Right cardiac atrium (tissue), 5 donors: ENCODE measurements around the gene PTH1R. TPM values are rescaled to one million over a fixed set of nuclear protein-coding genes. Genes with fewer than 3 reads are reported as not detected.

Experiments used
- ATAC-seq, 2 donors: fragments of 200-7000 bp; cut with Tn5 transposase; one replicate each; pipeline versions ENCODE4 v1.8.0 to v1.9.1; 2020; ENCODE audit warnings: moderate library complexity in 2 of 2, mild to moderate bottlenecking in 1 of 2
- DNase-seq, 3 donors: peaks; one replicate each; pipeline ENCODE4 v3.0.0-alpha.2; 2020
- H3K27ac ChIP-seq: one replicate; pipeline ENCODE4 v1.5.1; 2013; ENCODE audit warnings: mild to moderate bottlenecking, low read length, control low read depth, moderate library complexity
- H3K27me3 ChIP-seq: one replicate; pipeline ENCODE4 v1.6.1; 2013; ENCODE audit not compliant: control insufficient read depth, insufficient read depth
- H3K4me1 ChIP-seq: one replicate; pipeline ENCODE4 v1.6.1; 2013; ENCODE audit warnings: low read length; ENCODE audit not compliant: control insufficient read depth, insufficient read depth
- H3K4me3 ChIP-seq: one replicate; pipeline ENCODE4 v1.5.1; 2013; ENCODE audit warnings: low read length, control low read depth
- H3K9me3 ChIP-seq: one replicate; pipeline ENCODE4 v1.6.1; 2013; ENCODE audit warnings: low read length; ENCODE audit not compliant: control insufficient read depth
- WGBS: extraction: QIAGEN DNeasy Blood & Tissue Kit; methylation state at CpG from one replicate; pipeline ENCODE4 v1.1.7; 2013; 5-methylcytosine and 5-hydroxymethylcytosine counted together
- intact Hi-C, 4 donors: fragments of 100-400 bp; cut with DNase I; formaldehyde crosslinking; loops; one replicate each; pipeline versions ENCODE4 v1.11.0 to v1.14.0; 2022 to 2023
- polyA plus RNA-seq: library from polyadenylated mRNA; stranded (reverse); fragments of 200-250 nt; gene quantifications from one replicate; pipeline ENCODE4 v1.2.3, GENCODE V29; 2013
- total RNA-seq, 4 donors: library from RNA; stranded (reverse); fragmentation: NEBNext Ultra II Directional; extraction: Animal tissue kit (Norgen Biotek cat#: 25700); gene quantifications; one replicate each; pipeline ENCODE4 v1.2.1, GENCODE V29; 2021
- donor health status: healthy with polysubstance abuse.
- donor health status: DM: no; HTN: yes; CAD: no.
- donor health status: DM: no; HTN: no; CAD: no.
- donor health status: DM: no; HTN: yes; CAD: no; lungs with severe emphysema.
- donor health status: DM: yes; HTN: yes; CAD: no.

The PTH1R gene
- total and polyA plus RNA-seq, 5 donors = 9.3 to 18.5 (median 12.9) TPM

DNA sequence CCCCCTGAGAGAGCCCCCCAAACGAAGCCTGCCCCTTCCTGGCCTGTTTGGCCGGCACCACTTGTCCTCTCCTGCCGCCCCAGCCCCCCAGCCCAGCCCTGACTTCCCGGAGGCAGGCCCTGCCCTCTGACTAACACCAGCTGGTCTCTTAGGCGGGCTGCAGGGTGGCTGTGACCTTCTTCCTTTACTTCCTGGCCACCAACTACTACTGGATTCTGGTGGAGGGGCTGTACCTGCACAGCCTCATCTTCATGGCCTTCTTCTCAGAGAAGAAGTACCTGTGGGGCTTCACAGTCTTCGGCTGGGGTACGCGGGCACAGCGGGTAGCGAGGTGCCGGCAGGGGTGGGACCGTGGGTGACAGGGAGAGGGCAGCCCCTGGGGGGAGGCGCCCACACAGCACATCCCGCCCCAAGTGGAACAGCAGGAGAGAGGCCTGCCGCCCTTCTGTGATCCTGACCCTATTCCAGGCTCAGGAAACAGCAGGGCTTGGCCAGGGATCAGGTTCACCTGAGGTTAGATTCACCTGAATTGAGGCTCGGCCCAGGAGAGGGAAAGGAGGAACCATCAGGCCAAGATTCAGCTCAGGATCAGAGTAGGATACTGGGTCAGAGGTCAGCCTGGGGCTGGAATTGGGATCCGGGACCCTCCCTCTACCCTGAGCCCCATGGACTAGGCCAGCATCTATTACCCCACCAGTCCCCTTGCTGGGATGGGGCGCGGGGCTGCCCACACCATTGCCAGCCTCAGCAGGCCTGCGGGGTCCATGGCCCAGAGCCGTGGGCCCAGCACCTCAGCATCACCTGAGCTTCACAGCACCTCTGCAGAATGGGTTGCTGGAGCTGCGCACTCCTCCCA, 21.9 kb downstream of the PTH1R start:
- WGBS = 77% methylated on average over 22 of the region's 22 CpGs
- ATAC-seq = peak; percentile 0 to 56
- H3K27ac ChIP-seq = no peak overlapping the region
- H3K9me3 ChIP-seq = no peaks in the 10 kb centered on the region
- intact Hi-C loops = loop anchor here in 3 of 4 donors (5.0 kb wide), 3 partner anchors 32 to 192 kb away; partner anchors contain the start of gene MYL3 (in 1 of the 3)
- no peaks in the 10 kb centered on the region for H3K27me3 ChIP-seq
- DNase-seq = peak; percentile 64 to 79 (median 78)
- H3K4me1 ChIP-seq = peaks cover 2% of the 10 kb centered on the region
- no peak overlapping the region for H3K4me3 ChIP-seq

DNA sequence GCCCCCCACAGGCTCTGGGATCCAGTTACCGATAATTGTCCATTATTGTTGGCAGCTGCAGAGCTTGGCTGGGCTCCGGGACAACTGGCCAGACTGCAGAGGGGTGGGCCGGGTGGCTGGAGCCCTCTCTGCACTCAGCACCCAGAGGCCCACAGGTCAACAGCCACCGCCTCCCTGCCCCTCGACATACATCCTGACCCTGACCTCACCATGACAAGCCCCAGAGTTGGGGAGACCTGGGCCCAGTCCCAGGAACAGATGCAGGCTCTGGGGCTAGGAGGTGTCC, 22.4 kb downstream of the PTH1R start:
- no peaks in the 10 kb centered on the region for H3K27me3 ChIP-seq
- peak; percentile 46 to 58 for ATAC-seq
- 56% methylated on average over 5 of the region's 5 CpGs for WGBS
- H3K27ac ChIP-seq = no peak overlapping the region
- no peaks in the 10 kb centered on the region for H3K9me3 ChIP-seq
- intact Hi-C loops = loop anchor here in 1 of 4 donors (5.0 kb wide), 1 partner anchor 33 kb away; no protein-coding TSS in a partner anchor
- peak; percentile 67 to 91 (median 91) for DNase-seq
- H3K4me1 ChIP-seq = peaks cover 2% of the 10 kb centered on the region
- H3K4me3 ChIP-seq = no peak overlapping the region

DNA sequence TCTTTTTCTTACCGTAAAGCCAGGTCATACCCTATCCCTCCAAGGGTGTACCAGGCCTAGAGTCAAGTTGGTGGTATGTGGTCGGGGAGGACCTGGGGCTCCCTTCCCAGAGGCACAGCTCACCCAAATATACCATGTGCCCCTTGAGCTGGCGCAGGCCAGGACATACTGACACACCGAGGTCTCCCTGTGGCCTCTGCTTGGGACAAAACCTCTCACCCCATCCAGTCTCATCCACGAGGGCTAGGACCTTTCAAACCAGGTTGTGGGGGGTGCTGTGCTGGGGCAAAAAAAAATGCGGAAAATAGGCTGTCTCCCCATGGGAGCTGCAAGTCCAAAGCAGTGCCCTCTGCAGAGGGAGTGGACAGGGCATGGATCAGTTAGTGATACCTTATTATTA, 22.8 kb downstream of the PTH1R start:
- H3K27ac ChIP-seq = no peak overlapping the region
- 87% methylated on average over 6 of the region's 6 CpGs for WGBS
- no peaks in the 10 kb centered on the region for H3K9me3 ChIP-seq
- H3K4me1 ChIP-seq = peaks cover 2% of the 10 kb centered on the region
- no peaks in the 10 kb centered on the region for H3K27me3 ChIP-seq
- intact Hi-C loops = loop anchor here in 1 of 4 donors (5.0 kb wide), 1 partner anchor 33 kb away; no protein-coding TSS in a partner anchor
- H3K4me3 ChIP-seq = no peak overlapping the region
- DNase-seq (peak in 2 of 3 donors; percentile 19 to 51), ATAC-seq (no peak)

DNA sequence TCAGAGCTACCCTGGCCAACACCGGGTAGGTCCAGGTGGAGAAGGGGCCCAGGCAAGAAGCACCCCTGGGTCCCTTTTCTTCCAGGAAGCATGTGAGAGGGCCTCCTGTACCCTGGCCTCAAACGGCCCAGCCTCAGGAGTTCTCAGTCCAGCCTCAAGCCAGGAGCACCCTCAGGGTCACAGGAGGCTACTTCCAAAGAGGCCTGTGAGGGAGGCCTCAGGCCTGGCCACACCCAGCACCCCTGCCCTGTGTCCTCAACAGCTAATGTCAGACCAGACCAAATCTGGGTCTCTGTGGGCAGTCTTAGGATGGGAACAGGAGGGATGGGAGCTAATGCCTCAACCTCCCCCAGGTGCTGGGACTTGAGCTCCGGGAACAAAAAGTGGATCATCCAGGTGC, 23.5 kb downstream of the PTH1R start:
- WGBS = 83% methylated on average over 3 of the region's 3 CpGs
- no peak overlapping the region for H3K27ac ChIP-seq
- DNase-seq (peak; percentile 9 to 42 (median 28)), ATAC-seq (no peak)
- H3K4me1 ChIP-seq = peaks cover 2% of the 10 kb centered on the region
- intact Hi-C loops = loop anchor here in 1 of 4 donors (5.0 kb wide), 1 partner anchor 34 kb away; no protein-coding TSS in a partner anchor
- no peak overlapping the region for H3K4me3 ChIP-seq
- H3K27me3 ChIP-seq = no peaks in the 10 kb centered on the region
- no peaks in the 10 kb centered on the region for H3K9me3 ChIP-seq

DNA sequence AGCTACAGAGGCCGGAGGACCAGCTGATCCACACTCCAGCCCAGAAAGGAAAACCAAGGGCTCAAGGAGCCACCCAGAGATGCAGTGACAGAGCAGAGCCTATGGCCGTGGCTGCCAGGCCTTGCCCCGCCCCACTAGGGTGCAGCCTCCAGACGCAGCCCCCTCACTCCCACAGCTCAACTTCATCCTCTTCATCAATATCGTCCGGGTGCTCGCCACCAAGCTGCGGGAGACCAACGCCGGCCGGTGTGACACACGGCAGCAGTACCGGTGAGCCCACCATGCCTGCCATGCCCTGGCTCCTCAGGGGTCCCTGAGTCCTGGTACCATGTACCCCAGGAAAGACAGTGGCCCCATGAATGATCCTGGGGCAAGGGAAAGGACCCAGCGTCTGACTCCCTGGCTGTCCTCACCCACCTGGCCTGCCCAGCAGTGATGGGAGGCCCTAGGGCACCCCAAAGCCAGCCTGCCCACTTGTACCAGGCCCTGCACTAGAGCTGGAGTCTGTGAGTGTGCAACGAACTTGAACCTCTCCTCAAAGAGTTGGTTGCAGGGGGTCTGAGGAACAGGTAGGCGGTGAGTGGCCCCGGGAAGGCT, 24.2 kb downstream of the PTH1R start:
- Histone ChIP-seq H3K9me3 (no peaks in the 10 kb centered on the region), H3K27ac (no peak overlapping the region), H3K4me1 (peaks cover 2% of the 10 kb centered on the region), H3K4me3 (no peak overlapping the region), H3K27me3 (no peaks in the 10 kb centered on the region)
- ATAC-seq (no peak), DNase-seq (peak; percentile 9 to 50 (median 44))
- 94% methylated on average over 17 of the region's 17 CpGs for WGBS
- intact Hi-C loops = loop anchor here in 1 of 4 donors (5.0 kb wide), 1 partner anchor 34 kb away; no protein-coding TSS in a partner anchor

DNA sequence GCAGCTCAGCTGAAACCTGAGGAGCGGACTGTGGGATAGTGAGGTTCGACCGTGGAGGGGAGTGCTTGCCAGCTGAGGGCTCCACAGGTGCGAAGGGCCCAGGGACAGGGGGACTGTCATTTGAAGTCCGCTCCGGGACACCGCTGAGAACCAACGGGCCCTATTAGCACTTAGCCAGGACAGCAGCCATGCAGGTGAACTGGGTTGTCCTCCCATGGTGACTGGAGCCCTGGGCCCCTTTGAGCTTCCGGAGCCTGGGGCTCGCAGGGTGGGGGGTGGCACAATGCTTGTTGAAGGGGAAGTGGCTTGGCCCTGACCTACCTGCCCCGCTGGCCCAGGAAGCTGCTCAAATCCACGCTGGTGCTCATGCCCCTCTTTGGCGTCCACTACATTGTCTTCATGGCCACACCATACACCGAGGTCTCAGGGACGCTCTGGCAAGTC, 24.7 kb downstream of the PTH1R start:
- H3K4me1 ChIP-seq = peaks cover 2% of the 10 kb centered on the region
- H3K9me3 ChIP-seq = no peaks in the 10 kb centered on the region
- peak; percentile 6 to 58 (median 47) for DNase-seq
- intact Hi-C loops = loop anchor here in 1 of 4 donors (5.0 kb wide), 1 partner anchor 35 kb away; no protein-coding TSS in a partner anchor
- no peak overlapping the region for H3K4me3 ChIP-seq
- no peak overlapping the region for H3K27ac ChIP-seq
- 93% methylated on average over 15 of the region's 15 CpGs for WGBS
- H3K27me3 ChIP-seq = no peaks in the 10 kb centered on the region
- ATAC-seq = no peak

DNA sequence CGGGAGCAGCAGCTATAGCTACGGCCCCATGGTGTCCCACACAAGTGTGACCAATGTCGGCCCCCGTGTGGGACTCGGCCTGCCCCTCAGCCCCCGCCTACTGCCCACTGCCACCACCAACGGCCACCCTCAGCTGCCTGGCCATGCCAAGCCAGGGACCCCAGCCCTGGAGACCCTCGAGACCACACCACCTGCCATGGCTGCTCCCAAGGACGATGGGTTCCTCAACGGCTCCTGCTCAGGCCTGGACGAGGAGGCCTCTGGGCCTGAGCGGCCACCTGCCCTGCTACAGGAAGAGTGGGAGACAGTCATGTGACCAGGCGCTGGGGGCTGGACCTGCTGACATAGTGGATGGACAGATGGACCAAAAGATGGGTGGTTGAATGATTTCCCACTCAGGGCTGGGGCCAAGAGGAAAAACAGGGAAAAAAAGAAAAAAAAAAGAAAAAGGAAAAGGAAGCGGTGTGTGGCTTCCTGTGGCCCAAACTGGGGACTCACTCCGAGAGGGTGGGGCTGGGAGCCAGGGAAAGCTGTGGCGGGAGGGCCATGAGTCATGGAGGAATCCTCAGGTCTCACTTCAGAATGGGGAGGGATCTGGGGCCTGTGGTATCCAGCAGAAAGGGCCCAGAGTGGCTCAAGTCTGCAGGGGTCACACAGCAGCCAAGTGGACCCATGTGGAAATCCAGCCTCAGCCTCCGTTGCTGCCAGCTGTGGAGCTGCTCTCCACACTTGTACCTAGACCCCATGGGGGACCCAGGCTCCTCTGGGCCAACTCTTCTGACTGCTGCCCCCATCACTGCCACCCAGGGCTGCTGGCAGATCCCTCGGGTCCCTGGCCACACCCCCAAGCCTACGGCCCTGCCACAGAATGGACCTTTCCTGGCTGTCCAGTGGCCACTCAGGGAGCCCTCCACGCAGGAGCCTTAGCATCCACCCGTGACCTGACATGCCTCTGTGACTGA, 26.1 kb downstream of the PTH1R start:
- intact Hi-C loops = loop anchor here in 1 of 4 donors (5.0 kb wide), 1 partner anchor 36 kb away; no protein-coding TSS in a partner anchor
- no peak overlapping the region for H3K4me3 ChIP-seq
- WGBS = 76% methylated on average over 21 of the region's 21 CpGs
- H3K4me1 ChIP-seq = peaks cover under 1% of the 10 kb centered on the region
- no peaks in the 10 kb centered on the region for H3K9me3 ChIP-seq
- ATAC-seq (peak in 1 of 2 donors; percentile 10), DNase-seq (peak; percentile 59 to 72 (median 66))
- H3K27me3 ChIP-seq = no peaks in the 10 kb centered on the region
- H3K27ac ChIP-seq = no peak overlapping the region

DNA sequence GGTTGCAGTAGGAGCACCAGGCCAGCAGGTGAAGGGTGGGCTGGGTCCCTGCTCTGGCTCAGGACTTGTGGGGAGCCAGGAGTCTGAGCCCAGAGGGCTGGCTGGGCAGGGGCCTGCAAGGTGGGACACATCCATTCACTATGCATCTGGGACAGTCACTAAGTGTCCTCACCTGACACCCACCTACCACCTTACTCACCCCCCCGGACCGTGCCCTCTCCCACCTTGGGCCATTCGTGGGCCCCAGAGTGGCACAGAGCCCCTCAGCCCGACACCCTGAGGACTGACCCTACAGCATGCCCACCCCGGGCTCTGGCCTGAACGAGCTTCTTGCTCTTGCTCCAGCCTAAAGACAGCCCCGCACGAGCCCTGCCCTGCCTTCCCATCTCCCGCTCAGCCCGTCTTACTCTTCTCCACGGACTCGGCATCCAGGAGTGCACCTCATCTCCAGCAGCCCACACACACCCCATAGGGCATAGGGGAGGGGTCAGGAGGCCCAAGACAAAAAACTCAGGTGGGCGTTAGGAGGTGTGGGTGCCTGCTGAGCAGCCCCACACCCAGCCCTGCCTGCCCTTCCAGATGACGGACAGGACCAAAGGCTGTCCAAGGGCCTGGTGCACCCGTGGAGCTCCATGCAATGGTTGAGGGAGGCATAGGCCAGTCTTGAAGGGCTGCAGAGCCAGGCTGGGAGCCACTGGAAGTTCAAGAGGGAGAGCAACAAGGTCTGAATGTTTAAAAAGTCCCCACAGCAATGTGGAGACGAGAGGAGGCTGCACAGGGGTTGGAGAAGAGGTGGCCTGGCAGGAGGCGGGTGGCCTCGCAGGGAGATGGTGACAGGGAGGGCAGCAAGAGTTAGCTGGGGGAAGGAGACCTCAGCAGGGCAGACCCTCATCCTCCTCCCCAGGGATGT, 27.0 kb downstream of the PTH1R start:
- DNase-seq (peak; percentile 13 to 54 (median 52)), ATAC-seq (no peak)
- WGBS = 84% methylated on average over 18 of the region's 18 CpGs
- Histone ChIP-seq H3K27ac (no peak overlapping the region), H3K4me1 (peaks cover 4% of the 10 kb centered on the region), H3K4me3 (no peak overlapping the region), H3K27me3 (no peaks in the 10 kb centered on the region), H3K9me3 (no peaks in the 10 kb centered on the region)
- intact Hi-C loops = loop anchor here in 2 of 4 donors (5.0 kb wide), 2 partner anchors 37 to 202 kb away; partner anchors contain the start of gene TMIE (in 1 of the 2)

DNA sequence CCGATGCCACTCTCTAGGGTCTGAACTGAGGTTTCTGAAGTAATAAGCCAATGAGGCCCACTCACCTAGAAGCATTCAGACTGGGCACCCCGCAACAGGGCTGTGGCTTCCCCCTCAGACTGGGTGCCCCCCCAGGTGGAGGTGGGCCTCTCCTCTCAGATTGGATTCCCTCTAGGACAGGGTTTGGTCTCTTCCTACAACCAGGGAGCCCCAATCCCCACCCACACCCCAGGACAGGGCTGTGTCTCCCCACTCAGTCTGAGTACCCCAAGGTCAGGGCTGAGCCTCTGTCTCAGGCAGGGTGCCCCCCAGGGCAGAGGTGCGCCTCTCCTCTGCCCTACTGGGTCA, 27.7 kb downstream of the PTH1R start:
- Histone ChIP-seq H3K4me1 (peaks cover 4% of the 10 kb centered on the region), H3K4me3 (no peak overlapping the region), H3K27ac (no peak overlapping the region), H3K27me3 (no peaks in the 10 kb centered on the region), H3K9me3 (no peaks in the 10 kb centered on the region)
- DNase-seq (peak in 2 of 3 donors; percentile 42 to 49), ATAC-seq (no peak)
- intact Hi-C loops = loop anchor here in 1 of 4 donors (5.0 kb wide), 1 partner anchor 203 kb away; the partner anchor contains the start of gene TMIE
- WGBS = 93% methylated on average over 3 of the region's 3 CpGs
